OCI-LY3 (cell line): ENCODE results near the gene CDNF.

Source experiments
- H2AFZ ChIP-seq: fragments of 200-600, 300-600 bp; shearing (Covaris generic); 2 replicates; pipeline ENCODE4 v1.6.0; 2014; ENCODE audit warnings: antibody characterized with exemption, low read depth, low read length
- H3K27ac ChIP-seq: fragments of 200-600, 300-600 bp; sonication (generic); 2 replicates; pipeline ENCODE4 v1.5.1; 2014; ENCODE audit warnings: mild to moderate bottlenecking, low read length, moderate library complexity, mixed read lengths
- H3K27me3 ChIP-seq: fragments of 200-600, 300-600 bp; sonication (generic); 2 replicates; pipeline ENCODE4 v1.6.1; 2014; ENCODE audit warnings: low read depth, low read length, mixed read lengths
- H3K36me3 ChIP-seq: fragments of 200-600, 300-600 bp; sonication (generic); replicated peaks from 2 replicates; pipeline ENCODE3; 2014; ENCODE audit warnings: low read depth, low read length, mixed read lengths
- H3K4me1 ChIP-seq: fragments of 300-600, 200-600 bp; sonication (generic); 2 replicates; pipeline ENCODE4 v1.6.1; 2014; ENCODE audit warnings: low read length, mixed read lengths
- H3K4me2 ChIP-seq: fragments of 200-600, 300-600 bp; sonication (generic); 2 replicates; pipeline ENCODE4 v1.6.1; 2014; ENCODE audit warnings: low read length, mixed read lengths
- H3K4me3 ChIP-seq: fragments of 300-600, 200-600 bp; sonication (generic); 2 replicates; pipeline ENCODE4 v1.5.1; 2014; ENCODE audit warnings: antibody characterized with exemption, mild to moderate bottlenecking, low read length, moderate library complexity
- H3K79me2 ChIP-seq: fragments of 300-600, 200-600 bp; shearing (Covaris generic); 2 replicates; pipeline ENCODE4 v1.6.1; 2014; ENCODE audit warnings: mild to moderate bottlenecking, low read length, mixed read lengths
- H3K9ac ChIP-seq: fragments of 300-600, 200-600 bp; shearing (Covaris generic); 2 replicates; pipeline ENCODE4 v1.6.0; 2014; ENCODE audit warnings: mild to moderate bottlenecking, low read length, moderate library complexity
- H3K9me3 ChIP-seq: fragments of 200-600, 300-600 bp; shearing (Covaris generic); 2 replicates; pipeline ENCODE4 v1.6.1; 2014; ENCODE audit warnings: low read length, mixed read lengths; ENCODE audit not compliant: insufficient read depth
- H4K20me1 ChIP-seq: fragments of 200-600, 300-600 bp; sonication (generic); 2 replicates; pipeline ENCODE4 v1.6.1; 2016; ENCODE audit warnings: low read length, mixed read lengths; ENCODE audit not compliant: insufficient read depth
- CTCF ChIP-seq: fragments of 200-600, 300-600 bp; sonication (generic); IDR thresholded peaks from 2 replicates; pipeline ENCODE4 v1.5.1; 2014; ENCODE audit warnings: antibody characterized with exemption, low read length, low read depth
- EZH2phosphoT487 ChIP-seq: fragments of 200-600 bp; shearing (Covaris generic); IDR thresholded peaks from 2 replicates; pipeline ENCODE4 v1.6.1; 2018; ENCODE audit warnings: antibody characterized with exemption, mixed run types, low read depth

Gene CDNF

GRCh38 chr10:14844948-14845347 is 7.1 kb upstream of the CDNF start:
- H2AFZ ChIP-seq: no peak overlapping the region
- H3K27me3 ChIP-seq: no peaks in the 10 kb centered on the region
- H3K79me2 ChIP-seq: peaks cover 14% of the 10 kb centered on the region
- no peaks in the 10 kb centered on the region for H3K4me1 ChIP-seq
- no peak overlapping the region for H3K27ac ChIP-seq
- peaks cover 38% of the 10 kb centered on the region for H3K36me3 ChIP-seq
- H3K9me3 ChIP-seq: no peaks in the 10 kb centered on the region
- H4K20me1 ChIP-seq: no peaks in the 10 kb centered on the region
- no peak overlapping the region for H3K4me3 ChIP-seq
- H3K4me2 ChIP-seq: no peak overlapping the region
- H3K9ac ChIP-seq: no peak overlapping the region
- TF ChIP-seq EZH2phosphoT487 (no peak), CTCF (no peak)

- Histone ChIP-seq H3K36me3 (peaks cover 36% of the 10 kb centered on the region), H3K79me2 (peaks cover 28% of the 10 kb centered on the region), H3K4me2 (no peak overlapping the region), H3K4me3 (no peak overlapping the region), H4K20me1 (0 out of 2 replicates have a peak, but pooled peaks cover 4% of the 10 kb centered on the region), H2AFZ (no peak overlapping the region), H3K27ac (no peak overlapping the region), H3K9me3 (no peaks in the 10 kb centered on the region), H3K4me1 (peaks cover 4% of the 10 kb centered on the region), H3K9ac (no peak overlapping the region), H3K27me3 (no peaks in the 10 kb centered on the region)
- TF ChIP-seq EZH2phosphoT487 (no peak), CTCF (no peak)
These were observed 5.6 kb upstream of the CDNF start for GRCh38 chr10:14843327-14843988.

- H3K27me3 ChIP-seq: no peaks in the 10 kb centered on the region
- 0 out of 2 replicates have a peak, but pooled peaks cover 4% of the 10 kb centered on the region for H4K20me1 ChIP-seq
- H3K4me1 ChIP-seq: peaks cover 9% of the 10 kb centered on the region
- H3K9ac ChIP-seq: no peak overlapping the region
- H3K4me3 ChIP-seq: no peak overlapping the region
- peaks cover 34% of the 10 kb centered on the region for H3K36me3 ChIP-seq
- H3K79me2 ChIP-seq: peaks cover 32% of the 10 kb centered on the region
- no peak overlapping the region for H3K4me2 ChIP-seq
- TF ChIP-seq CTCF: no peak
- no peak for TF ChIP-seq EZH2phosphoT487
- H3K9me3 ChIP-seq: no peaks in the 10 kb centered on the region
- H3K27ac ChIP-seq: no peak overlapping the region
- H2AFZ ChIP-seq: no peak overlapping the region
These were observed 2.3 kb upstream of the CDNF start for GRCh38 chr10:14840178-14840577.

- H3K4me2 ChIP-seq: peak overlapping the region; percentile 96
- no peaks in the 10 kb centered on the region for H3K9me3 ChIP-seq
- H3K27me3 ChIP-seq: no peaks in the 10 kb centered on the region
- H3K4me1 ChIP-seq: peaks cover 9% of the 10 kb centered on the region
- H3K4me3 ChIP-seq: peak overlapping the region; percentile 98
- H3K27ac ChIP-seq: peak overlapping the region; percentile 59; the same call in 1 of the 2 replicates
- 0 out of 2 replicates have a peak, but pooled peaks cover 4% of the 10 kb centered on the region for H4K20me1 ChIP-seq
- H3K9ac ChIP-seq: peak overlapping the region; percentile 94
- TF ChIP-seq CTCF: no peak
- TF ChIP-seq EZH2phosphoT487: no peak
- no peak overlapping the region for H2AFZ ChIP-seq
- H3K36me3 ChIP-seq: peaks cover 34% of the 10 kb centered on the region
- peaks cover 32% of the 10 kb centered on the region for H3K79me2 ChIP-seq
These were observed 1.5 kb upstream of the CDNF start for GRCh38 chr10:14839305-14839695.
